HCT116 (cell line): Measurements from ENCODE around the gene SAPCD2. TPM values are rescaled to one million over a fixed set of nuclear protein-coding genes. Genes with fewer than 3 reads are reported as not detected.

Source experiments
- ATAC-seq: fragments of 200-7000 bp; cut with Tn5 transposase; 2 replicates; pipeline ENCODE4 v1.9.1; 2020; ENCODE audit warnings: mild to moderate bottlenecking, moderate library complexity
- BruUV-seq: library from RNA; stranded (reverse); fragments of 400-500 nt; replicated peaks from 2 replicates; lab custom pipeline; 2021; lab: Mats Ljungman, UMichigan
- CTCF ChIA-PET: fragments of 300-600 bp; sonication (Branson Sonifier 250); formaldehyde crosslinking; loops from one replicate; lab custom pipeline; 2021; ENCODE audit warnings: antibody characterized with exemption; lab: Charles Lee
- POLR2A ChIA-PET: fragments of 300-600, 350-600 bp; sonication (Branson Sonifier 250); formaldehyde crosslinking; loops from one replicate; lab custom pipeline; 2021; ENCODE audit warnings: antibody characterized with exemption; lab: Charles Lee
- RAD21 ChIA-PET, 2 experiments: fragments of 300-600 bp; sonication (Branson Sonifier 250); formaldehyde crosslinking; loops; one replicate each; lab custom pipeline; 2023; ENCODE audit warnings: low total read pairs in 2 of 2; ENCODE audit not compliant: uncharacterized antibody in 2 of 2, unreplicated experiment in 2 of 2, low non-redundant PET in 1 of 2; lab: Charles Lee
- DNase-seq: peaks from one replicate; pipeline ENCODE4 v3.0.0-alpha.2; 2010; ENCODE audit warnings: low read depth, low spot score
- H2AFZ ChIP-seq: fragments of 200-600 bp; shearing (Covaris generic), sonication (generic); 2 replicates; pipeline ENCODE4 v1.6.1; 2017; ENCODE audit warnings: low read depth, mixed run types, mixed read lengths, antibody characterized with exemption, low read length; ENCODE audit not compliant: poor library complexity, severe bottlenecking
- H3K27ac ChIP-seq: 2 replicates; pipeline ENCODE4 v1.5.1; 2012; ENCODE audit warnings: low read depth, low read length
- H3K27me3 ChIP-seq: fragments of 200-600 bp; sonication (generic); 2 replicates; pipeline ENCODE4 v1.6.1; 2016; ENCODE audit warnings: mixed run types, low read length, mixed read lengths; ENCODE audit not compliant: insufficient read depth
- H3K36me3 ChIP-seq, 2 experiments: fragments of 200-500 bp in 1 of 2; fragments of 200-600 bp in 1 of 2; sonication (Bioruptor generic) in 1 of 2; sonication (generic) in 1 of 2; 2 replicates each; pipeline versions ENCODE4 v1.5.1 to v1.6.1; 2014 to 2016; ENCODE audit warnings: low read length in 2 of 2, inconsistent platforms in 1 of 2, mixed read lengths in 1 of 2, mixed run types in 1 of 2; ENCODE audit not compliant: insufficient read depth in 2 of 2, control insufficient read depth in 1 of 2
- H3K4me1 ChIP-seq, 2 experiments: fragments of 200-600 bp in 1 of 2; sonication (generic) in 1 of 2; 2 replicates each; pipeline versions ENCODE4 v1.5.1 to v1.6.1; 2012 to 2017; ENCODE audit warnings: low read length in 2 of 2, inconsistent platforms in 1 of 2, mild to moderate bottlenecking in 1 of 2, mixed read lengths in 1 of 2, mixed run types in 1 of 2, moderate library complexity in 1 of 2; ENCODE audit not compliant: insufficient read depth in 2 of 2, control insufficient read depth in 1 of 2
- H3K4me2 ChIP-seq: fragments of 200-600 bp; sonication (generic); 2 replicates; pipeline ENCODE4 v1.6.1; 2017; ENCODE audit warnings: mixed run types, low read length, mixed read lengths
- H3K4me3 ChIP-seq, 2 experiments: fragments of 200-600 bp in 1 of 2; sonication (generic) in 1 of 2; replicated peaks in 1 of 2; 2 replicates each; pipeline ENCODE4 v1.5.1; 2011 to 2016; ENCODE audit warnings: low read length in 2 of 2, control low read depth in 1 of 2, low read depth in 1 of 2, mild to moderate bottlenecking in 1 of 2, mixed read lengths in 1 of 2, mixed run types in 1 of 2
- H3K79me2 ChIP-seq: fragments of 200-600 bp; sonication (generic); 2 replicates; pipeline ENCODE4 v1.6.1; 2017; ENCODE audit warnings: mild to moderate bottlenecking, mixed run types, low read length, moderate library complexity, mixed read lengths; ENCODE audit not compliant: insufficient read depth
- H3K9ac ChIP-seq: fragments of 200-600 bp; sonication (generic); 2 replicates; pipeline ENCODE4 v1.6.1; 2016; ENCODE audit warnings: low read length, mixed read lengths
- H3K9me2 ChIP-seq: fragments of 200-600 bp; sonication (generic), shearing (Covaris generic); 2 replicates; pipeline ENCODE4 v1.6.1; 2017; ENCODE audit warnings: mixed run types, mild to moderate bottlenecking, moderate library complexity; ENCODE audit not compliant: insufficient read depth
- H3K9me3 ChIP-seq, 2 experiments: fragments of 200-500 bp in 1 of 2; fragments of 200-600 bp in 1 of 2; sonication (Bioruptor generic) in 1 of 2; sonication (generic) in 1 of 2; 2 replicates each; pipeline ENCODE4 v1.6.1; 2014 to 2017; ENCODE audit warnings: low read length in 2 of 2, mixed read lengths in 2 of 2, inconsistent platforms in 1 of 2, low read depth in 1 of 2, mild to moderate bottlenecking in 1 of 2, mixed run types in 1 of 2, moderate library complexity in 1 of 2; ENCODE audit not compliant: control insufficient read depth in 1 of 2, insufficient read depth in 1 of 2
- H4K20me1 ChIP-seq: fragments of 200-600 bp; sonication (generic), shearing (Covaris generic); 2 replicates; pipeline ENCODE4 v1.6.1; 2017; ENCODE audit warnings: mixed run types, mild to moderate bottlenecking, moderate library complexity; ENCODE audit not compliant: insufficient read depth
- ELF1 ChIP-seq: IDR thresholded peaks from 2 replicates; pipeline ENCODE4 v1.6.1; 2012; ENCODE audit warnings: low read depth, borderline replicate concordance
- EZH2 ChIP-seq: fragments of 200-600 bp; sonication (generic); IDR thresholded peaks from 2 replicates; pipeline ENCODE4 v1.6.1; 2017; ENCODE audit warnings: antibody characterized with exemption, mixed run types
- EZH2phosphoT487 ChIP-seq: fragments of 200-600 bp; IDR thresholded peaks from 2 replicates; pipeline ENCODE4 v1.6.1; 2018; ENCODE audit warnings: antibody characterized with exemption, borderline replicate concordance
- POLR2A ChIP-seq: IDR thresholded peaks from 2 replicates; pipeline ENCODE4 v1.7.0; 2011; ENCODE audit warnings: borderline replicate concordance; ENCODE audit not compliant: insufficient read depth, insufficient read length; ENCODE audit errors: extremely low read depth
- POLR2AphosphoS5 ChIP-seq: IDR thresholded peaks from 2 replicates; pipeline ENCODE4 v1.6.1; 2011; ENCODE audit warnings: mild to moderate bottlenecking, low read depth, low read length, moderate library complexity
- SIN3A ChIP-seq: IDR thresholded peaks from 2 replicates; pipeline ENCODE4 v1.6.1; 2012; ENCODE audit warnings: low read depth
- SP1 ChIP-seq: IDR thresholded peaks from 2 replicates; pipeline ENCODE4 v1.6.1; 2012; ENCODE audit warnings: low read depth
- SRF ChIP-seq: IDR thresholded peaks from 2 replicates; pipeline ENCODE4 v1.6.1; 2012; ENCODE audit warnings: low read depth
- TCF7L2 ChIP-seq: IDR thresholded peaks from 2 replicates; pipeline ENCODE4 v1.7.0; 2011; ENCODE audit warnings: borderline replicate concordance, inconsistent platforms; ENCODE audit not compliant: insufficient read depth, insufficient read length; ENCODE audit errors: extremely low read depth
- ZFX ChIP-seq: fragments of 450-650 bp; IDR thresholded peaks from 2 replicates; pipeline ENCODE4 v1.6.1; 2017
- ZNF274 ChIP-seq: fragments of 200-500 bp; sonication (Bioruptor generic); IDR thresholded peaks from 2 replicates; pipeline ENCODE4 v1.6.1; 2014; ENCODE audit warnings: mild to moderate bottlenecking, low read depth, low read length, inconsistent platforms
- intact Hi-C: fragments of 100-400 bp; cut with micrococcal nuclease; formaldehyde crosslinking; loops from 2 replicates; pipeline ENCODE4 v1.10.0; 2022
- total RNA-seq: library from RNA; stranded (reverse); gene quantifications from one replicate; pipeline ENCODE4 v1.2.1, GENCODE V29; 2021; ENCODE audit not compliant: unreplicated experiment
- TF ChIP-seq, protein P1 (sequence below): IDR thresholded peaks from 2 replicates; pipeline ENCODE4 v1.6.1; 2011; ENCODE audit warnings: mild to moderate bottlenecking, low read length, moderate library complexity; ENCODE audit not compliant: insufficient replicate concordance; ENCODE audit errors: extremely low read depth
- TF ChIP-seq, protein P2 (sequence below): IDR thresholded peaks from 2 replicates; pipeline ENCODE4 v1.6.1; 2012; ENCODE audit warnings: low read depth

Gene SAPCD2
- total RNA-seq, 1 experiment from 2014 or later: 71.7 TPM

DNA sequence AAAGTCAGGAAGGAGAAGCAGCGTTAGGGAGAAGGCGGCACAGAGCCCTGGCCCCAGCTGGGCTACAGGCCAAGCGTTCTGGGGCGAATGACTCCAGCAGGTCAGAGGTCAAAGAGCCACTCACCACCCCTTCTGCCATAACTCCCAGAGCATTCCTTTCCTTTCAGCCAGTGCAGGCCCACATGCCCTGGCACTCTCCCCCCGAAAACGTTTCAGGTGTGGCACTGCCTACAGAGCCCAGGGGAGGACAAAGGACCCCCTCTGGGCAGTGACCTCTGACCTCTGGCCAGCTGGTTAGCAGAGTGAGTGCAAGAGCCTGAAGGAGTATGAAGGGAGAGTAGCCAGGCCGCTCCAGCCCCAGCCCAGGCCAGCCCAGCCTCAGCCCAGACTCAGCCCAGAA lies 47.2 kb downstream of the SAPCD2 start:
- no peak overlapping the region for H2AFZ ChIP-seq
- no peaks in the 10 kb centered on the region for H3K27me3 ChIP-seq
- H3K9me3 ChIP-seq: no peaks in the 10 kb centered on the region
- BruUV-seq: no TSS peak
- POLR2A ChIA-PET: no interaction called here
- H3K36me3 ChIP-seq: peaks cover 0 to 3% of the 10 kb centered on the region in 2 experiments; a peak in 1 of 4 replicates
- intact Hi-C loops: no loop called here
- H3K4me2 ChIP-seq: no peak overlapping the region
- H4K20me1 ChIP-seq: no peaks in the 10 kb centered on the region
- RAD21 ChIA-PET: interaction anchor here in 1 of 2 experiments (0.6 kb wide), 1 partner anchor 140 kb away, joined by 3 read pairs; no protein-coding TSS in a partner anchor
- no peak for ATAC-seq
- H3K4me3 ChIP-seq: no peak overlapping the region
- no peaks in the 10 kb centered on the region for H3K9me2 ChIP-seq
- TF ChIP-seq ZFX: no peak
- no peak for TF ChIP-seq POLR2AphosphoS5
- TF ChIP-seq TCF7L2: no peak
- no peak for TF ChIP-seq SRF
- peaks cover 31% of the 10 kb centered on the region for H3K79me2 ChIP-seq
- no peak for DNase-seq
- CTCF ChIA-PET: interaction anchor here (1.8 kb wide), 1 partner anchor 12 kb away, joined by 14 read pairs; no protein-coding TSS in a partner anchor
- peaks cover 28 to 40% of the 10 kb centered on the region in 2 experiments; a peak in 3 of 4 replicates for H3K4me1 ChIP-seq
- no peak overlapping the region for H3K9ac ChIP-seq
- peak overlapping the region; percentile 47; the same call in 1 of the 2 replicates for H3K27ac ChIP-seq

DNA sequence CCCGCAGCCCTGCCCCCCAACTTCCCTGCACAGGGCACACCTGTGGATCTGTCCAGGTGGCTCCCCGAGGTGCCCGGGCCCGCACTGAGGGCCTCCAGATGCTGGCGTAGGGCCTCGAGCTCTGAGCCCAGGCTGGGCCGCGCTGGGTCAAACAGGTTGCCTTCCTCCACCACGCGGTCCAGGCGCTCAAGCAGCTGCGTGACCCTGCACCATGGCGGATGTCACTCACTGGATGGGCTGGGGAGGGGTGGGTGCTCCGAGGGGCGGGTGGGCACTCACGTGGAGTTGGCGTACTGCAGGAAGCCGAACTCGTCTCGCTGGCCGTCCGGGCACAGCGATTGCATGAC lies 47.7 kb downstream of the SAPCD2 start:
- H3K9me3 ChIP-seq: no peaks in the 10 kb centered on the region
- peaks cover 31% of the 10 kb centered on the region for H3K79me2 ChIP-seq
- H3K4me1 ChIP-seq: peaks cover 28 to 40% of the 10 kb centered on the region in 2 experiments; a peak in 3 of 4 replicates
- intact Hi-C loops: no loop called here
- H3K9me2 ChIP-seq: no peaks in the 10 kb centered on the region
- ATAC-seq (no peak; the same call in 1 of the 2 replicates), DNase-seq (no peak)
- BruUV-seq: no TSS peak
- ChIA-PET RAD21 (no interaction called here), POLR2A (no interaction called here), CTCF (interaction anchor here (0.6 to 1.8 kb wide), 3 partner anchors 12 to 44 kb away, joined by 4 to 14 read pairs (median 6); partner anchors contain the start of gene NPDC1)
- TF ChIP-seq, protein P1, sequence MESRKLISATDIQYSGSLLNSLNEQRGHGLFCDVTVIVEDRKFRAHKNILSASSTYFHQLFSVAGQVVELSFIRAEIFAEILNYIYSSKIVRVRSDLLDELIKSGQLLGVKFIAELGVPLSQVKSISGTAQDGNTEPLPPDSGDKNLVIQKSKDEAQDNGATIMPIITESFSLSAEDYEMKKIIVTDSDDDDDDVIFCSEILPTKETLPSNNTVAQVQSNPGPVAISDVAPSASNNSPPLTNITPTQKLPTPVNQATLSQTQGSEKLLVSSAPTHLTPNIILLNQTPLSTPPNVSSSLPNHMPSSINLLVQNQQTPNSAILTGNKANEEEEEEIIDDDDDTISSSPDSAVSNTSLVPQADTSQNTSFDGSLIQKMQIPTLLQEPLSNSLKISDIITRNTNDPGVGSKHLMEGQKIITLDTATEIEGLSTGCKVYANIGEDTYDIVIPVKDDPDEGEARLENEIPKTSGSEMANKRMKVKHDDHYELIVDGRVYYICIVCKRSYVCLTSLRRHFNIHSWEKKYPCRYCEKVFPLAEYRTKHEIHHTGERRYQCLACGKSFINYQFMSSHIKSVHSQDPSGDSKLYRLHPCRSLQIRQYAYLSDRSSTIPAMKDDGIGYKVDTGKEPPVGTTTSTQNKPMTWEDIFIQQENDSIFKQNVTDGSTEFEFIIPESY: no peak
- TF ChIP-seq SIN3A: no peak
- no peak for TF ChIP-seq EZH2phosphoT487
- TF ChIP-seq ZNF274: no peak
- TF ChIP-seq SP1: no peak
- TF ChIP-seq POLR2A: no peak
- TF ChIP-seq, protein P2, sequence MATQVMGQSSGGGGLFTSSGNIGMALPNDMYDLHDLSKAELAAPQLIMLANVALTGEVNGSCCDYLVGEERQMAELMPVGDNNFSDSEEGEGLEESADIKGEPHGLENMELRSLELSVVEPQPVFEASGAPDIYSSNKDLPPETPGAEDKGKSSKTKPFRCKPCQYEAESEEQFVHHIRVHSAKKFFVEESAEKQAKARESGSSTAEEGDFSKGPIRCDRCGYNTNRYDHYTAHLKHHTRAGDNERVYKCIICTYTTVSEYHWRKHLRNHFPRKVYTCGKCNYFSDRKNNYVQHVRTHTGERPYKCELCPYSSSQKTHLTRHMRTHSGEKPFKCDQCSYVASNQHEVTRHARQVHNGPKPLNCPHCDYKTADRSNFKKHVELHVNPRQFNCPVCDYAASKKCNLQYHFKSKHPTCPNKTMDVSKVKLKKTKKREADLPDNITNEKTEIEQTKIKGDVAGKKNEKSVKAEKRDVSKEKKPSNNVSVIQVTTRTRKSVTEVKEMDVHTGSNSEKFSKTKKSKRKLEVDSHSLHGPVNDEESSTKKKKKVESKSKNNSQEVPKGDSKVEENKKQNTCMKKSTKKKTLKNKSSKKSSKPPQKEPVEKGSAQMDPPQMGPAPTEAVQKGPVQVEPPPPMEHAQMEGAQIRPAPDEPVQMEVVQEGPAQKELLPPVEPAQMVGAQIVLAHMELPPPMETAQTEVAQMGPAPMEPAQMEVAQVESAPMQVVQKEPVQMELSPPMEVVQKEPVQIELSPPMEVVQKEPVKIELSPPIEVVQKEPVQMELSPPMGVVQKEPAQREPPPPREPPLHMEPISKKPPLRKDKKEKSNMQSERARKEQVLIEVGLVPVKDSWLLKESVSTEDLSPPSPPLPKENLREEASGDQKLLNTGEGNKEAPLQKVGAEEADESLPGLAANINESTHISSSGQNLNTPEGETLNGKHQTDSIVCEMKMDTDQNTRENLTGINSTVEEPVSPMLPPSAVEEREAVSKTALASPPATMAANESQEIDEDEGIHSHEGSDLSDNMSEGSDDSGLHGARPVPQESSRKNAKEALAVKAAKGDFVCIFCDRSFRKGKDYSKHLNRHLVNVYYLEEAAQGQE: no peak
- TF ChIP-seq SRF: no peak
- TF ChIP-seq ELF1: no peak
- TF ChIP-seq EZH2: no peak
- no peak for TF ChIP-seq POLR2AphosphoS5
- TF ChIP-seq ZFX: no peak
- peak overlapping the region; percentile 38 for H3K9ac ChIP-seq
- H4K20me1 ChIP-seq: no peaks in the 10 kb centered on the region
- H3K27ac ChIP-seq: peak overlapping the region; percentile 63
- H3K36me3 ChIP-seq: peaks cover 0 to 8% of the 10 kb centered on the region in 2 experiments; a peak in 2 of 4 replicates
- H2AFZ ChIP-seq: no peak overlapping the region
- H3K4me2 ChIP-seq: peak overlapping the region; percentile 58
- no peaks in the 10 kb centered on the region for H3K27me3 ChIP-seq
- H3K4me3 ChIP-seq: no peak overlapping the region
